Measurements from ENCODE around the gene HID1. TPM values are rescaled to one million over a fixed set of nuclear protein-coding genes. Genes with fewer than 3 reads are reported as not detected.

HID1 gene
- total and polyA plus RNA-seq, 2 donors (not counting 1 experiment from before 2014, with no cell fraction given) = 3.9 to 4.0 TPM

DNA sequence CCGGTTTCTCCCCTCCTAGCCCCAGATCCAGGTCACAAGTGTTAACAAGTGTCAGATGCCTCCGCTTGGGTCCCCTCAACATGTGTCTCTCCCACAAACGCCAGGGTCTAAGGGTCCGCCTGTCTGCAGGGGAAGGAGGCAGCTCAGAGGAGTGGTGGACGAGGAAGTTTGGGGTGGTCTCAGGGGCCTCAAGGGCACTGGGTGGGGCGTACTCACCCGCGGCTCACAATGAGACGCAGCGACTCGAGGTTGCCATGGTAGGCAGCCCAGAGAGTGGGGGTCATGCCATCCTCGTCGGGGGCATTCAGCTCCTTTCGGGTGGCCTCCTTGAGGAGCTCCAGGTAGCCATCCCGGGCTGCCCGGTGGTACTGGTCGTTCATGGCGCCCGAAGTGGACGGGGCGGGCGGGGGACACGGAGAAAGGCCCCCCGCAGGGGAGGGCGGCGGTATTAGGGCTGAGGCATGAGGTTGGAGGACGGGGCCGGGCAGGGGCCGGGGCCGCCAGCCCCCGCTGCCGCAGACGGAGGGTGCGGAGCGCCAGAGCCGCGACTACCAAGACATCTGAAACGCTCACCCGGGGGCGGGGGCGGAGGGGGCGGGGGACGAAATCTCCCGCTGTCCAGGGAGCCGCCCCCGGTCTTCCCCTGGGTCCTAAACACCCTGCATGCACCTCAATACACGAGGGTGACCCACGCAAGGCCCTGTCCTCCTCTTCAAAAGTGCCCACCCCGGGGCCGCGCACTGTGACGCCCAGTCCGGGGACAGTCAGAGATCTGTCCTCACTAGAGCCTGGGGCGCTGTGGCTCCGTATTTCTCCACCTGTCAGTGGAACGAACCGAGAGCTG is 49.6 kb downstream of the HID1 start, which contains the start of gene USH1G:
USH1G (minus strand) TSS at position 562 of the 844 bp plus-strand sequence; CDS start at position 380, 182 bp downstream.
- intact Hi-C loops (cut with micrococcal nuclease) = loop anchor here (1.0 kb wide), 1 partner anchor 35 kb away; no protein-coding TSS in a partner anchor
- no peak within 1 kb of the TSS for H3K27ac ChIP-seq (ENCODE audit: low read length in 2 of 2)
- WGBS (ENCODE audit: insufficient coverage) = 5% methylated on average over 38 of the region's 57 CpGs
- peak within 1 kb of the TSS; percentile 75 for H3K4me2 ChIP-seq (replicated peaks; ENCODE audit: low read depth, low read length, poor library complexity, severe bottlenecking)
- ChIA-PET POLR2A (no interaction called here), CTCF (interaction anchor here (0.6 to 2.3 kb wide), 3 partner anchors 36 to 251 kb away, joined by 3 to 16 read pairs (median 3); no protein-coding TSS in a partner anchor)
- H3K27ac Mint-ChIP-seq = no peak within 1 kb of the TSS
- peak within 1 kb of the TSS; percentile 48 for H3K9ac ChIP-seq (ENCODE audit: low read length)
- no peaks in the 10 kb centered on the region for H3K36me3 ChIP-seq (replicated peaks in 1 of 2; ENCODE audit: control extremely low read depth in 1 of 2, control insufficient read depth in 1 of 2, extremely low read depth in 1 of 2, insufficient read depth in 2 of 2, low read length in 1 of 2)
- ATAC-seq (ENCODE audit: low read depth) = peak; percentile 12
- TF ChIP-seq, protein P1, sequence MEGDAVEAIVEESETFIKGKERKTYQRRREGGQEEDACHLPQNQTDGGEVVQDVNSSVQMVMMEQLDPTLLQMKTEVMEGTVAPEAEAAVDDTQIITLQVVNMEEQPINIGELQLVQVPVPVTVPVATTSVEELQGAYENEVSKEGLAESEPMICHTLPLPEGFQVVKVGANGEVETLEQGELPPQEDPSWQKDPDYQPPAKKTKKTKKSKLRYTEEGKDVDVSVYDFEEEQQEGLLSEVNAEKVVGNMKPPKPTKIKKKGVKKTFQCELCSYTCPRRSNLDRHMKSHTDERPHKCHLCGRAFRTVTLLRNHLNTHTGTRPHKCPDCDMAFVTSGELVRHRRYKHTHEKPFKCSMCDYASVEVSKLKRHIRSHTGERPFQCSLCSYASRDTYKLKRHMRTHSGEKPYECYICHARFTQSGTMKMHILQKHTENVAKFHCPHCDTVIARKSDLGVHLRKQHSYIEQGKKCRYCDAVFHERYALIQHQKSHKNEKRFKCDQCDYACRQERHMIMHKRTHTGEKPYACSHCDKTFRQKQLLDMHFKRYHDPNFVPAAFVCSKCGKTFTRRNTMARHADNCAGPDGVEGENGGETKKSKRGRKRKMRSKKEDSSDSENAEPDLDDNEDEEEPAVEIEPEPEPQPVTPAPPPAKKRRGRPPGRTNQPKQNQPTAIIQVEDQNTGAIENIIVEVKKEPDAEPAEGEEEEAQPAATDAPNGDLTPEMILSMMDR (IDR thresholded peaks at IDR 0.05) = no peak
- no peak for TF ChIP-seq EZH2 (IDR thresholded peaks at IDR 0.05; ENCODE audit: borderline replicate concordance, insufficient read depth, low read depth, low read length, poor library complexity, severe bottlenecking)
- H4K20me1 ChIP-seq (ENCODE audit: control insufficient read depth, insufficient read depth, low read length, poor library complexity, severe bottlenecking) = no peaks in the 10 kb centered on the region
- H3K4me3 ChIP-seq (ENCODE audit: control extremely low read depth in 1 of 5, extremely low read depth in 1 of 5, insufficient read depth in 1 of 5, low read depth in 2 of 5, low read length in 4 of 5) = peak within 1 kb of the TSS in 3 of 5 experiments; percentile 30 to 52 (median 37)
- no peaks in the 10 kb centered on the region for H3K79me2 ChIP-seq (ENCODE audit: control insufficient read depth, insufficient read depth, low read length)
- no peaks in the 10 kb centered on the region for H3K9me3 Mint-ChIP-seq (ENCODE audit: insufficient read depth)
- H3K27me3 Mint-ChIP-seq = peaks cover 48% of the 10 kb centered on the region
- peaks cover 24 to 25% of the 10 kb centered on the region in 2 donors for H3K4me1 ChIP-seq (ENCODE audit: control insufficient read depth in 2 of 2, insufficient read depth in 2 of 2, low read length in 2 of 2)
- peak within 1 kb of the TSS; percentile 68 for H3K4me3 Mint-ChIP-seq
- peaks cover 15% of the 10 kb centered on the region for H3K4me1 Mint-ChIP-seq
- H2AFZ ChIP-seq (ENCODE audit: insufficient read depth, low read depth, low read length, poor library complexity, severe bottlenecking) = peak within 1 kb of the TSS; percentile 57
- DNase-seq = peak; percentile 37
- peaks cover 0 to 16% (median 0%) of the 10 kb centered on the region in 3 donors for H3K9me3 ChIP-seq (ENCODE audit: control extremely low read depth in 1 of 3, control insufficient read depth in 2 of 3, insufficient read depth in 1 of 3, low read length in 2 of 3)
- H3K27me3 ChIP-seq (replicated peaks in 1 of 4; ENCODE audit: control extremely low read depth in 1 of 4, control insufficient read depth in 3 of 4, insufficient read depth in 4 of 4, low read length in 3 of 4) = peaks cover 0 to 78% (median 38%) of the 10 kb centered on the region in 4 experiments

- Histone ChIP-seq H3K9ac (ENCODE audit: low read length) (no peak overlapping the region), H3K4me2 (replicated peaks; ENCODE audit: low read depth, low read length, poor library complexity, severe bottlenecking) (peak overlapping the region; percentile 75), H3K27ac (ENCODE audit: low read length in 2 of 2) (no peak overlapping the region), H4K20me1 (ENCODE audit: control insufficient read depth, insufficient read depth, low read length, poor library complexity, severe bottlenecking) (no peaks in the 10 kb centered on the region), H2AFZ (ENCODE audit: insufficient read depth, low read depth, low read length, poor library complexity, severe bottlenecking) (no peak overlapping the region), H3K4me3 (ENCODE audit: control extremely low read depth in 1 of 5, extremely low read depth in 1 of 5, insufficient read depth in 1 of 5, low read depth in 2 of 5, low read length in 4 of 5) (no peak overlapping the region), H3K4me1 (ENCODE audit: control insufficient read depth in 2 of 2, insufficient read depth in 2 of 2, low read length in 2 of 2) (peaks cover 24 to 25% of the 10 kb centered on the region in 2 donors), H3K9me3 (ENCODE audit: control extremely low read depth in 1 of 3, control insufficient read depth in 2 of 3, insufficient read depth in 1 of 3, low read length in 2 of 3) (peaks cover 0 to 16% (median 0%) of the 10 kb centered on the region in 3 donors), H3K79me2 (ENCODE audit: control insufficient read depth, insufficient read depth, low read length) (no peaks in the 10 kb centered on the region), H3K36me3 (replicated peaks in 1 of 2; ENCODE audit: control extremely low read depth in 1 of 2, control insufficient read depth in 1 of 2, extremely low read depth in 1 of 2, insufficient read depth in 2 of 2, low read length in 1 of 2) (no peaks in the 10 kb centered on the region), H3K27me3 (replicated peaks in 1 of 4; ENCODE audit: control extremely low read depth in 1 of 4, control insufficient read depth in 3 of 4, insufficient read depth in 4 of 4, low read length in 3 of 4) (peaks cover 0 to 78% (median 39%) of the 10 kb centered on the region in 4 experiments)
- no peaks in the 10 kb centered on the region for H3K9me3 Mint-ChIP-seq (ENCODE audit: insufficient read depth)
- POLR2A ChIA-PET = no interaction called here
- intact Hi-C loops (cut with micrococcal nuclease) = no loop called here
- no peak overlapping the region for H3K27ac Mint-ChIP-seq
- peak overlapping the region; percentile 68 for H3K4me3 Mint-ChIP-seq
- 68% methylated on average over 6 of the region's 6 CpGs for WGBS (ENCODE audit: insufficient coverage)
- DNase-seq (no peak), ATAC-seq (ENCODE audit: low read depth) (no peak)
- H3K4me1 Mint-ChIP-seq = peaks cover 15% of the 10 kb centered on the region
- CTCF ChIA-PET = no interaction called here
- peaks cover 47% of the 10 kb centered on the region for H3K27me3 Mint-ChIP-seq
- no peak for TF ChIP-seq EZH2 (IDR thresholded peaks at IDR 0.05; ENCODE audit: borderline replicate concordance, insufficient read depth, low read depth, low read length, poor library complexity, severe bottlenecking)
- TF ChIP-seq, protein P1 (IDR thresholded peaks at IDR 0.05) = no peak
Observed at GRCh38 chr17:74922172-74922571, 50.4 kb downstream of the HID1 start.

All from B cell (primary cell).